K562 (cell line): Measurements from ENCODE around the gene ZNF627. TPM values are rescaled to one million over a fixed set of nuclear protein-coding genes. Genes with fewer than 3 reads are reported as not detected.

Experiments
- ATAC-seq: fragments of 200-7000 bp; cut with Tn5 transposase; 3 replicates; pipeline ENCODE4 v1.9.1; 2020; ENCODE audit warnings: moderate library complexity
- BruUV-seq: library from RNA; stranded (reverse); fragments of 400-500 nt; replicated peaks from 2 replicates; lab custom pipeline; 2021; lab: Mats Ljungman, UMichigan
- CTCF ChIA-PET: fragments of 300-600 bp; formaldehyde crosslinking; extraction: SDS; loops from one replicate; lab custom pipeline; 2021; ENCODE audit warnings: low intra/inter-chr PET ratio; lab: Yijun Ruan, JAX
- POLR2A ChIA-PET: fragments of 300-600, 350-650 bp; sonication (Branson Sonifier 250); formaldehyde crosslinking; extraction: SDS; loops from one replicate; lab custom pipeline; 2021; ENCODE audit warnings: antibody characterized with exemption, inconsistent platforms; lab: Yijun Ruan, JAX
- DNase-seq, 4 experiments: peaks; one replicate each; pipeline versions ENCODE4 v3.0.0 to v3.0.0-alpha.2; 2011 to 2018; ENCODE audit warnings: low spot score in 3 of 4, mixed read lengths in 3 of 4; ENCODE audit errors: extremely low read depth in 1 of 4
- FAIRE-seq: peaks from 2 replicates; lab custom pipeline; 2011; peaks lifted over from hg19 to GRCh38; lab: Jason Lieb, UNC
- H2AFZ ChIP-seq: 2 replicates; pipeline ENCODE4 v1.6.0; 2011; ENCODE audit warnings: low read depth, low read length, control low read depth, inconsistent platforms
- H3K27ac ChIP-seq: fragments of 200-600 bp; 3 replicates; pipeline ENCODE4 v1.8.0; 2011; ENCODE audit warnings: low read depth, mild to moderate bottlenecking, control low read depth, inconsistent platforms, low read length, moderate library complexity, mixed read lengths; ENCODE audit errors: extremely low read depth
- H3K27me3 ChIP-seq, 2 experiments: fragments of 300-600 bp in 1 of 2; 2 replicates in 1 of 2; 3 replicates in 1 of 2; pipeline versions ENCODE4 v1.6.0 to v1.8.0; 2011; ENCODE audit warnings: inconsistent platforms in 2 of 2, low read length in 2 of 2, mild to moderate bottlenecking in 1 of 2, mixed read lengths in 1 of 2, moderate library complexity in 1 of 2; ENCODE audit not compliant: control insufficient read depth in 2 of 2, insufficient read depth in 2 of 2
- H3K36me3 ChIP-seq: fragments of 300-600 bp; 3 replicates; pipeline ENCODE4 v1.8.0; 2011; ENCODE audit warnings: mild to moderate bottlenecking, low read length, inconsistent platforms; ENCODE audit not compliant: control insufficient read depth, insufficient read depth
- H3K4me1 ChIP-seq, 2 experiments: fragments of 200-600 bp in 1 of 2; replicated peaks in 1 of 2; 2 replicates in 1 of 2; 3 replicates in 1 of 2; pipeline versions ENCODE4 v1.5.1 to v1.8.0; 2011; ENCODE audit warnings: inconsistent platforms in 2 of 2, low read length in 2 of 2, mild to moderate bottlenecking in 1 of 2, mixed read lengths in 1 of 2, moderate library complexity in 1 of 2; ENCODE audit not compliant: control insufficient read depth in 2 of 2, insufficient read depth in 2 of 2
- H3K4me2 ChIP-seq: 2 replicates; pipeline ENCODE4 v1.6.1; 2011; ENCODE audit warnings: low read length, control low read depth, inconsistent platforms, mixed read lengths; ENCODE audit not compliant: insufficient read depth
- H3K4me3 ChIP-seq: fragments of 200-600 bp; sonication (generic), shearing (Covaris generic); 2 replicates; pipeline ENCODE4 v1.5.1; 2016; ENCODE audit warnings: control low read depth, inconsistent platforms
- H3K79me2 ChIP-seq: fragments of 200-600 bp; 3 replicates; pipeline ENCODE4 v1.8.0; 2011; ENCODE audit warnings: low read length, inconsistent platforms; ENCODE audit not compliant: control insufficient read depth, insufficient read depth
- H3K9ac ChIP-seq, 2 experiments: 2 replicates each; pipeline versions ENCODE4 v1.6.0 to v1.6.1; 2011; ENCODE audit warnings: low read depth in 2 of 2, low read length in 2 of 2, control low read depth in 1 of 2, inconsistent platforms in 1 of 2, mild to moderate bottlenecking in 1 of 2, mixed read lengths in 1 of 2; ENCODE audit not compliant: insufficient read depth in 1 of 2
- H3K9me1 ChIP-seq: one replicate; pipeline ENCODE4 v1.6.0; 2011; ENCODE audit warnings: inconsistent platforms, mild to moderate bottlenecking, low read length, moderate library complexity; ENCODE audit not compliant: control insufficient read depth, insufficient read depth
- H3K9me3 ChIP-seq: replicated peaks from 2 replicates; pipeline ENCODE4 v1.5.1; 2011; ENCODE audit warnings: low read depth, low read length, inconsistent platforms; ENCODE audit not compliant: control insufficient read depth, insufficient read depth
- H4K20me1 ChIP-seq: replicated peaks from 2 replicates; pipeline ENCODE4 v1.6.1; 2011; ENCODE audit warnings: low read length, inconsistent platforms, mixed read lengths; ENCODE audit not compliant: control insufficient read depth, insufficient read depth
- ATF3 ChIP-seq, 2 experiments: fragments of 450-650 bp in 1 of 2; sonication (generic) in 1 of 2; formaldehyde crosslinking in 1 of 2; IDR thresholded peaks in 1 of 2; conservative IDR thresholded peaks in 1 of 2; 2 replicates each; pipeline versions ENCODE4 v1.6.1 to v1.8.1; 2016 to 2023; ENCODE audit warnings: mild to moderate bottlenecking in 2 of 2, moderate library complexity in 2 of 2, inconsistent platforms in 1 of 2, missing genetic modification reagents in 1 of 2
- ETS2 ChIP-seq: IDR thresholded peaks from 2 replicates; pipeline ENCODE4 v1.6.1; 2016; ENCODE audit warnings: borderline replicate concordance, missing genetic modification characterization, mild to moderate bottlenecking, moderate library complexity, missing compliant biosample characterization; ENCODE audit not compliant: poor library complexity, severe bottlenecking
- KHSRP ChIP-seq: fragments of 450-650 bp; IDR thresholded peaks from 2 replicates; pipeline ENCODE4 v1.6.1; 2017
- PPARD ChIP-seq: fragments of 250-450 bp; sonication (Bioruptor Pico); IDR thresholded peaks from 2 replicates; pipeline ENCODE4 v1.8.0; 2022; ENCODE audit warnings: inconsistent platforms, mild to moderate bottlenecking, moderate library complexity
- PRMT5 ChIP-seq: sonication (generic); formaldehyde crosslinking; IDR thresholded peaks from 2 replicates; pipeline ENCODE4 v1.5.0; 2020; ENCODE audit warnings: missing genetic modification reagents
- PTBP1 ChIP-seq: fragments of 200-400 bp; formaldehyde crosslinking; IDR thresholded peaks from 2 replicates; pipeline ENCODE4 v1.6.1; 2017; ENCODE audit warnings: low read depth, low read length
- RERE ChIP-seq: sonication (generic); formaldehyde crosslinking; IDR thresholded peaks from 2 replicates; pipeline ENCODE4 v1.8.0; 2023; ENCODE audit warnings: missing genetic modification reagents, mild to moderate bottlenecking, borderline replicate concordance
- RFX5 ChIP-seq: IDR thresholded peaks from 2 replicates; pipeline ENCODE4 v1.6.1; 2011; ENCODE audit warnings: low read depth, mild to moderate bottlenecking, improper control_type of control experiment, low read length
- USF1 ChIP-seq: sonication (generic); formaldehyde crosslinking; IDR thresholded peaks from 2 replicates; pipeline ENCODE4 v1.9.0; 2022; ENCODE audit warnings: mild to moderate bottlenecking, missing genetic modification reagents
- USF2 ChIP-seq: sonication (generic); formaldehyde crosslinking; IDR thresholded peaks from 2 replicates; pipeline ENCODE4 v1.5.0; 2020; ENCODE audit warnings: missing genetic modification reagents
- WGBS: fragments of 100-300 bp; shearing (Covaris generic); methylation state at CpG from one replicate; pipeline ENCODE4 v1.1.6; 2016; ENCODE audit warnings: low coverage, mixed read lengths; ENCODE audit not compliant: insufficient coverage; ENCODE audit errors: missing lambda C conversion rate; 5-methylcytosine and 5-hydroxymethylcytosine counted together
- in situ Hi-C: fragments of 300-500 bp; cut with MboI; formaldehyde crosslinking; loops from 4 replicates; pipeline ENCODE4 v1.15.0; 2018; ENCODE audit warnings: inconsistent platforms, mixed read lengths
- intact Hi-C: fragments of 100-400 bp; cut with micrococcal nuclease; formaldehyde crosslinking; loops from 2 replicates; pipeline ENCODE4 v1.14.2; 2022
- polyA plus RNA-seq, 8 experiments: library from polyadenylated mRNA; depleted of rRNA in 4 of 8; stranded (reverse) in 5 of 8; unstranded in 3 of 8; fragments of >200 nt; fragmentation: Nextera tagmentation in 2 of 8; fragmentation: Illumina TruSeq in 1 of 8; extraction: Ambion mirVana in 2 of 8; extraction: Trizol in 1 of 8; gene quantifications; 2 replicates each; pipeline versions ENCODE4 v1.2.1 to v1.2.3, GENCODE V29; 2011 to 2014; ENCODE audit warnings: inconsistent platforms in 1 of 8, missing spikeins in 1 of 8
- total RNA-seq, 7 experiments: library from RNA; depleted of rRNA in 6 of 7; stranded (reverse); fragments of >200 nt in 6 of 7; fragmentation: Illumina TruSeq in 2 of 7; extraction: Trizol in 2 of 7; gene quantifications; 2 replicates each; pipeline versions ENCODE4 v1.2.1 to v1.2.3, GENCODE V29; 2011 to 2021; ENCODE audit warnings: low replicate concordance in 1 of 7

Gene ZNF627
- total and polyA plus RNA-seq, 9 of the 15 experiments (the other 6 are each of a cell fraction or from before 2014, with no cell fraction given), result 6.4 to 19.9 (median 10.6) TPM

- no peak for ATAC-seq
- H3K27me3 ChIP-seq, result no peaks in the 10 kb centered on the region
- no peak overlapping the region for H3K27ac ChIP-seq
- H2AFZ ChIP-seq, result no peak overlapping the region
- no peaks in the 10 kb centered on the region for H3K9me3 ChIP-seq
- H3K4me3 ChIP-seq, result no peak overlapping the region
- H3K4me1 ChIP-seq, result peaks cover 20 to 31% of the 10 kb centered on the region in 2 experiments; a peak in 4 of 5 replicates
- intact Hi-C loops (no loop called here), in situ Hi-C loops (loop anchor here (5.0 kb wide), 1 partner anchor 89 kb away; no protein-coding TSS in a partner anchor)
- WGBS, result 75% methylated on average over 6 of the region's 6 CpGs
- DNase-seq, result no peak
- H3K79me2 ChIP-seq, result no peaks in the 10 kb centered on the region
- no peak overlapping the region for H3K4me2 ChIP-seq
- H3K36me3 ChIP-seq, result no peaks in the 10 kb centered on the region
- no peak for FAIRE-seq
- no peaks in the 10 kb centered on the region for H4K20me1 ChIP-seq
- H3K9ac ChIP-seq, result no peak overlapping the region
- ChIA-PET CTCF (interaction anchor here (2.6 kb wide), 1 partner anchor 27 kb away, joined by 32 read pairs; the partner anchor contains the start of gene ELOF1), POLR2A (no interaction called here)
- H3K9me1 ChIP-seq, result no peaks in the 10 kb centered on the region
- no TSS peak for BruUV-seq
- no peak for TF ChIP-seq USF1
- no peak for TF ChIP-seq RFX5
- no peak for TF ChIP-seq ATF3 (IDR thresholded peaks at IDR 0.05)
- no peak for TF ChIP-seq ATF3 (CRISPR knock-in tag; conservative IDR thresholded peaks at IDR 0.05)
- TF ChIP-seq PPARD (CRISPR knock-in tag), result no peak
- TF ChIP-seq RERE (CRISPR knock-in tag), result no peak
- no peak for TF ChIP-seq PRMT5 (CRISPR knock-in tag)
- TF ChIP-seq PTBP1, result no peak
- no peak for TF ChIP-seq KHSRP
- TF ChIP-seq ETS2, result no peak
- no peak for TF ChIP-seq USF2 (CRISPR knock-in tag)
Observed at GRCh38 chr19:11586331-11586730, 11.0 kb upstream of the ZNF627 start.
